Panc1 (cell line): Measurements from ENCODE around the gene TSHZ1. TPM values are rescaled to one million over a fixed set of nuclear protein-coding genes. Genes with fewer than 3 reads are reported as not detected.

Experiments used
- ATAC-seq: fragments of 200-7000 bp; cut with Tn5 transposase; 2 replicates; pipeline ENCODE4 v1.9.1; 2020; ENCODE audit warnings: mild to moderate bottlenecking, moderate library complexity
- BruUV-seq: library from RNA; stranded (reverse); fragments of 400-500 nt; replicated peaks from 2 replicates; lab custom pipeline; 2021; lab: Mats Ljungman, UMichigan
- CTCF ChIA-PET: fragments of 300-600 bp; sonication (Branson Sonifier 250); formaldehyde crosslinking; loops from one replicate; lab custom pipeline; 2022; ENCODE audit warnings: antibody characterized with exemption; lab: Charles Lee
- POLR2A ChIA-PET: fragments of 300-600 bp; sonication (Branson Sonifier 250); formaldehyde crosslinking; loops from one replicate; lab custom pipeline; 2022; ENCODE audit warnings: antibody characterized with exemption; lab: Charles Lee
- DNase-seq: peaks from one replicate; pipeline ENCODE4 v3.0.0-alpha.2; 2010; ENCODE audit warnings: low read depth, low spot score
- H3K27ac ChIP-seq: 2 replicates; pipeline ENCODE4 v1.5.1; 2011; ENCODE audit warnings: mild to moderate bottlenecking, low read length, inconsistent platforms
- H3K27me3 ChIP-seq: fragments of 200-500 bp; sonication (Bioruptor generic); 2 replicates; pipeline ENCODE4 v1.6.0; 2014; ENCODE audit warnings: low read length, inconsistent platforms; ENCODE audit not compliant: control insufficient read depth, insufficient read depth
- H3K36me3 ChIP-seq: fragments of 200-500 bp; sonication (Bioruptor generic); 2 replicates; pipeline ENCODE4 v1.5.1; 2014; ENCODE audit warnings: inconsistent platforms, mild to moderate bottlenecking, low read length, moderate library complexity; ENCODE audit not compliant: control insufficient read depth, insufficient read depth
- H3K4me1 ChIP-seq: 2 replicates; pipeline ENCODE4 v1.5.1; 2011; ENCODE audit warnings: inconsistent platforms, mild to moderate bottlenecking, low read length, moderate library complexity; ENCODE audit not compliant: control insufficient read depth, insufficient read depth
- H3K4me3 ChIP-seq, 2 experiments: 2 replicates each; pipeline ENCODE4 v1.5.1; 2011 to 2012; ENCODE audit warnings: low read depth in 2 of 2, low read length in 2 of 2, mild to moderate bottlenecking in 2 of 2, inconsistent platforms in 1 of 2, moderate library complexity in 1 of 2
- H3K9me3 ChIP-seq: fragments of 200-500 bp; sonication (Bioruptor generic); 2 replicates; pipeline ENCODE4 v1.5.1; 2014; ENCODE audit warnings: low read depth, mild to moderate bottlenecking, inconsistent platforms, low read length, moderate library complexity; ENCODE audit not compliant: control insufficient read depth, insufficient read depth
- CTCF ChIP-seq: fragments of 450-650 bp; IDR thresholded peaks from 2 replicates; pipeline ENCODE4 v1.5.1; 2017; ENCODE audit warnings: mild to moderate bottlenecking
- POLR2AphosphoS5 ChIP-seq: IDR thresholded peaks from 2 replicates; pipeline ENCODE4 v1.6.1; 2012; ENCODE audit warnings: mild to moderate bottlenecking, low read depth, low read length, moderate library complexity
- REST ChIP-seq, 2 experiments: IDR thresholded peaks; 2 replicates each; pipeline ENCODE4 v1.6.1; 2011 to 2012; ENCODE audit warnings: low read depth in 2 of 2, control low read depth in 1 of 2, low read length in 1 of 2, mild to moderate bottlenecking in 1 of 2, moderate library complexity in 1 of 2; ENCODE audit not compliant: insufficient read depth in 1 of 2
- TCF7L2 ChIP-seq: IDR thresholded peaks from 2 replicates; pipeline ENCODE4 v1.6.1; 2011; ENCODE audit warnings: mild to moderate bottlenecking, low read depth, low read length, inconsistent platforms
- in situ Hi-C: cut with HindIII; loops from 2 replicates; pipeline ENCODE4 v1.10.0; 2016; ENCODE audit warnings: low sequenced_read_pairs, low pct_unique_long_range_greater_than_20kb
- intact Hi-C: fragments of 100-400 bp; cut with micrococcal nuclease; formaldehyde crosslinking; loops from one replicate; pipeline ENCODE4 v1.10.0; 2022; ENCODE audit not compliant: unreplicated experiment
- total RNA-seq: library from RNA; stranded (reverse); gene quantifications from one replicate; pipeline ENCODE4 v1.2.1, GENCODE V29; 2021; ENCODE audit not compliant: unreplicated experiment

TSHZ1 gene
- total RNA-seq, 1 experiment from 2014 or later = 10.0 TPM

GRCh38 chr18:75211953-75212750, 1.6 kb downstream of the TSHZ1 start:
- H3K27me3 ChIP-seq = no peaks in the 10 kb centered on the region
- H3K4me3 ChIP-seq = peak overlapping the region; percentile 54 to 57
- intact Hi-C loops = loop anchor here (10.0 kb wide), 1 partner anchor 557 kb away; no protein-coding TSS in a partner anchor
- DNase-seq (no peak), ATAC-seq (peak; percentile 1; the same call in 1 of the 2 replicates)
- no peaks in the 10 kb centered on the region for H3K36me3 ChIP-seq
- CTCF ChIA-PET = no interaction called here
- in situ Hi-C loops = no loop called here
- H3K27ac ChIP-seq = 0 out of 2 replicates have a peak overlapping the region, but pooled peaks have one; percentile 5
- POLR2A ChIA-PET = no interaction called here
- no peaks in the 10 kb centered on the region for H3K9me3 ChIP-seq
- BruUV-seq = no TSS peak
- TF ChIP-seq TCF7L2 = peak; percentile 92
- TF ChIP-seq REST (IDR thresholded peaks at IDR 0.05; ENCODE audit: insufficient read depth in 1 of 2, low read depth in 2 of 2, low read length in 1 of 2) = no peak
- H3K4me1 ChIP-seq = peaks cover 35% of the 10 kb centered on the region

- intact Hi-C loops (loop anchor here (10.0 kb wide), 1 partner anchor 558 kb away; no protein-coding TSS in a partner anchor), in situ Hi-C loops (no loop called here)
- Histone ChIP-seq H3K27ac (0 out of 2 replicates have a peak overlapping the region, but pooled peaks have one; percentile 5), H3K9me3 (no peaks in the 10 kb centered on the region), H3K4me1 (peaks cover 29% of the 10 kb centered on the region), H3K36me3 (no peaks in the 10 kb centered on the region), H3K4me3 (peak overlapping the region; percentile 54 to 57; a peak in 3 of 4 replicates), H3K27me3 (no peaks in the 10 kb centered on the region)
- ChIA-PET CTCF (interaction anchor here (0.6 kb wide), 1 partner anchor 1188 kb away, joined by 3 read pairs; no protein-coding TSS in a partner anchor), POLR2A (interaction anchor here (0.6 kb wide), 1 partner anchor 53 kb away, joined by 3 read pairs; no protein-coding TSS in a partner anchor)
- DNase-seq (no peak), ATAC-seq (no peak)
- BruUV-seq = no TSS peak
- peak; percentile 17; the same call in 1 of the 2 replicates for TF ChIP-seq TCF7L2
- no peak for TF ChIP-seq POLR2AphosphoS5
- TF ChIP-seq CTCF = no peak
Measured at GRCh38 chr18:75212751-75213090, 2.1 kb downstream of the TSHZ1 start.
